Measurements from ENCODE around the gene TSPAN18. TPM values are rescaled to one million over a fixed set of nuclear protein-coding genes. Genes with fewer than 3 reads are reported as not detected.

Gene TSPAN18
- total and polyA plus RNA-seq, 2 of the 4 experiments (the other 2 are of a cell fraction) = 0.36 to 1.1 TPM

GRCh38 chr11:44741976-44742375 lies 15.2 kb downstream of the TSPAN18 start:
- no peak for DNase-seq
- no peak overlapping the region for H2AK5ac ChIP-seq (ENCODE audit: low read depth, low read length)
- peaks cover 46% of the 10 kb centered on the region for H3K27me3 ChIP-seq (ENCODE audit: control insufficient read depth, insufficient read depth, low read length)
- no peak overlapping the region for H2BK120ac ChIP-seq (ENCODE audit: low read depth, low read length)
- H2AK9ac ChIP-seq (replicated peaks; ENCODE audit: low read depth, low read length, poor library complexity) = no peak overlapping the region
- POLR2A ChIA-PET (ENCODE audit: unreplicated experiment) = no interaction called here
- H2BK5ac ChIP-seq (ENCODE audit: low read depth, low read length, poor library complexity, severe bottlenecking) = no peak overlapping the region
- no peak overlapping the region for H3K23ac ChIP-seq (ENCODE audit: low read depth, low read length)
- no peak overlapping the region for H4K5ac ChIP-seq (ENCODE audit: low read depth, low read length)
- H3K18ac ChIP-seq (ENCODE audit: low read depth, low read length) = no peak overlapping the region
- H2BK20ac ChIP-seq (ENCODE audit: low read depth, low read length) = no peak overlapping the region
- no peak for ATAC-seq (ENCODE audit: low read depth)
- H3K9me1 ChIP-seq (ENCODE audit: insufficient read depth, low read length) = no peaks in the 10 kb centered on the region
- in situ Hi-C loops (cut with MboI; ENCODE audit: low sequenced_read_pairs) (no loop called here), intact Hi-C loops (cut with micrococcal nuclease) (no loop called here), dilution Hi-C loops (cut with HindIII; ENCODE audit: low sequenced_read_pairs, unreplicated experiment) (no loop called here)
- no peak overlapping the region for H3K4me2 ChIP-seq (ENCODE audit: low read depth, low read length)
- no peak overlapping the region for H3K9ac ChIP-seq (ENCODE audit: low read depth, low read length)
- TF ChIP-seq MAZ (IDR thresholded peaks at IDR 0.05; ENCODE audit: borderline replicate concordance, low read depth, low read length) (no peak), RAD21 (IDR thresholded peaks at IDR 0.05; ENCODE audit: low read length) (no peak), SMC3 (IDR thresholded peaks at IDR 0.05; ENCODE audit: low read depth, low read length) (no peak), FOS (IDR thresholded peaks at IDR 0.05; ENCODE audit: low read depth, low read length) (no peak), ELK1 (IDR thresholded peaks at IDR 0.05; ENCODE audit: borderline replicate concordance, low read depth, low read length) (no peak), RCOR1 (IDR thresholded peaks at IDR 0.05; ENCODE audit: insufficient replicate concordance, low read length) (no peak), MXI1 (IDR thresholded peaks at IDR 0.05; ENCODE audit: borderline replicate concordance, low read depth, low read length) (no peak), BHLHE40 (IDR thresholded peaks at IDR 0.05; ENCODE audit: low read depth, low read length) (no peak), CEBPB (IDR thresholded peaks at IDR 0.05; ENCODE audit: low read depth, low read length) (no peak), USF2 (IDR thresholded peaks at IDR 0.05; ENCODE audit: low read depth, low read length) (no peak), CHD1 (IDR thresholded peaks at IDR 0.05; ENCODE audit: low read depth, low read length) (no peak), POLR2A (IDR thresholded peaks at IDR 0.05; ENCODE audit: low read depth, low read length) (no peak), NFE2L2 (IDR thresholded peaks at IDR 0.05; ENCODE audit: low read depth, low read length) (no peak), RFX5 (IDR thresholded peaks at IDR 0.05; ENCODE audit: low read depth, low read length) (no peak), MAFK (IDR thresholded peaks at IDR 0.05; ENCODE audit: low read depth, low read length) (no peak), CTCF (conservative IDR thresholded peaks at IDR 0.05; ENCODE audit: low read depth, low read length) (no peak)
- H4K91ac ChIP-seq (ENCODE audit: insufficient read depth, low read depth, low read length) = no peak overlapping the region
- WGBS, 2 experiments (ENCODE audit: extremely low coverage in 2 of 2, insufficient read length in 1 of 2) = no CpG with 5 or more reads among the region's 4 CpGs
- no peak overlapping the region for H3K4ac ChIP-seq (ENCODE audit: low read depth, low read length)
- H3K36me3 ChIP-seq (ENCODE audit: control insufficient read depth, insufficient read depth, low read length) = no peaks in the 10 kb centered on the region
- no peak overlapping the region for H3K56ac ChIP-seq (ENCODE audit: extremely low read depth, insufficient read depth, low read length)
- H2AFZ ChIP-seq (replicated peaks; ENCODE audit: low read length, poor library complexity) = no peak overlapping the region
- no peak overlapping the region for H2BK15ac ChIP-seq (ENCODE audit: low read depth, low read length)
- no peaks in the 10 kb centered on the region for H3K79me1 ChIP-seq (ENCODE audit: low read depth in 1 of 2, low read length in 2 of 2)
- H3K27ac ChIP-seq (ENCODE audit: insufficient read depth, low read length) = no peak overlapping the region
- no peak overlapping the region for H3K14ac ChIP-seq (replicated peaks; ENCODE audit: low read depth, low read length)
- H4K20me1 ChIP-seq (ENCODE audit: insufficient read depth, low read length) = no peaks in the 10 kb centered on the region; the same call in 1 of the 2 replicates
- CTCF ChIA-PET = no interaction called here
- BruUV-seq (replicated peaks) = no TSS peak
- H4K8ac ChIP-seq (ENCODE audit: low read depth in 2 of 2, low read length in 2 of 2) = no peak overlapping the region
- H3K4me3 ChIP-seq (ENCODE audit: insufficient read depth, low read depth, low read length) = no peak overlapping the region
- peaks cover 6% of the 10 kb centered on the region; the same call in 1 of the 2 replicates for H3K4me1 ChIP-seq (ENCODE audit: control insufficient read depth, insufficient read depth, low read length)
- no peaks in the 10 kb centered on the region for H3K9me3 ChIP-seq (ENCODE audit: control insufficient read depth, insufficient read depth, low read length)

All from IMR-90 (cell line).